Gastroesophageal sphincter (tissue), 3 donors: ENCODE results near the gene STING1.

ENCODE experiments used
- CTCF ChIP-seq, 4 experiments: fragments of 200-600 bp in 2 of 4; fragments of 450-650 bp in 2 of 4; sonication (generic) in 1 of 4; IDR thresholded peaks; one replicate each; pipeline ENCODE4 v1.5.1; 2017 to 2019; ENCODE audit warnings: antibody characterized with exemption in 4 of 4, mild to moderate bottlenecking in 2 of 4, moderate library complexity in 2 of 4
- EP300 ChIP-seq: sonication (generic); formaldehyde crosslinking; IDR thresholded peaks from one replicate; pipeline ENCODE4 v1.6.1; 2017; ENCODE audit warnings: antibody characterized with exemption, mild to moderate bottlenecking
- POLR2A ChIP-seq, 2 donors: fragments of 450-650 bp; IDR thresholded peaks; one replicate each; pipeline ENCODE4 v1.6.1; 2017; ENCODE audit warnings: antibody characterized with exemption in 2 of 2, mild to moderate bottlenecking in 2 of 2, moderate library complexity in 1 of 2
- POLR2AphosphoS5 ChIP-seq: sonication (generic); formaldehyde crosslinking; IDR thresholded peaks from one replicate; pipeline ENCODE4 v1.6.1; 2017; ENCODE audit warnings: antibody characterized with exemption

GRCh38 chr5:139481122-139481533 is 1.4 kb downstream of the STING1 start:
- TF ChIP-seq CTCF (IDR thresholded peaks at IDR 0.05) (no peak), POLR2AphosphoS5 (no peak), EP300 (no peak), POLR2A (IDR thresholded peaks at IDR 0.05) (no peak)
